Kidney epithelial cell (primary cell): ENCODE data around the gene SLC6A11. TPM values are rescaled to one million over a fixed set of nuclear protein-coding genes. Genes with fewer than 3 reads are reported as not detected.
A peak's percentile ranks its signal among the peaks of the same experiment; 100 is the strongest.

Source experiments
- DNase-seq: peaks from one replicate; pipeline ENCODE4 v3.0.0-alpha.2; 2010; ENCODE audit warnings: low read depth
- H3K27me3 ChIP-seq: 2 replicates; pipeline ENCODE4 v1.6.0; 2011; ENCODE audit warnings: low read length; ENCODE audit not compliant: control insufficient read depth, insufficient read depth
- H3K36me3 ChIP-seq: 2 replicates; pipeline ENCODE4 v1.5.1; 2011; ENCODE audit warnings: low read length; ENCODE audit not compliant: control insufficient read depth, insufficient read depth
- H3K4me3 ChIP-seq: 2 replicates; pipeline ENCODE4 v1.5.1; 2011; ENCODE audit warnings: low read depth, mild to moderate bottlenecking, control low read depth, low read length
- CTCF ChIP-seq: IDR thresholded peaks from 2 replicates; pipeline ENCODE4 v1.5.1; 2011; ENCODE audit warnings: mild to moderate bottlenecking, moderate library complexity, low read length, control low read depth, inconsistent platforms; ENCODE audit not compliant: insufficient read depth, poor library complexity, severe bottlenecking
- total RNA-seq: library from RNA; depleted of rRNA; stranded (reverse); fragments of >200 nt; gene quantifications from 2 replicates; pipeline ENCODE4 v1.2.3, GENCODE V29; 2015

SLC6A11 gene
- total RNA-seq, 1 donor from 2014 or later: 0.04 TPM

GRCh38 chr3:10946526-10946925, 130.5 kb downstream of the SLC6A11 start:
- peaks cover 8% of the 10 kb centered on the region for H3K27me3 ChIP-seq
- H3K36me3 ChIP-seq: no peaks in the 10 kb centered on the region
- no peak for DNase-seq
- no peak for TF ChIP-seq CTCF
- H3K4me3 ChIP-seq: no peak overlapping the region

DNA sequence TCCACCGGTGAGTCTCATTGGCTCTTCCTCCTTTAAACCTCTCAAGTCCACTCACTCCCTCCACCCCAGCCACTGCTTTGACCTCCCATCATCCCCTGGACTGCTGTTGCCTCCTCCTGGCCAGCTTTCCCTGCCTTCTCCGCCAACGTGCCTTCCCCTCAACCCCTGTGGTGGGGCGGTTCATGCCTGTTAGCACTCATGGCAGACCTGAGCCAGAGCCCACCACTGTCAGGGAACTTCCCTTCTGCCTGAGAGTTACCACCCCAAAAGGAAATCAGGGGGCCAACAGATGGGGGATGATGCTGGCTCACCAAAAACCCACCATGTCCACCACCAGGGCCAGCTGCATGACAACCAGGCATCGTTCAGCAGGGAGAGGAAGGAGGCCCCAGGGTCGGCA, 132.3 kb downstream of the SLC6A11 start:
- Histone ChIP-seq H3K4me3 (no peak overlapping the region), H3K27me3 (peaks cover 12% of the 10 kb centered on the region), H3K36me3 (no peaks in the 10 kb centered on the region)
- no peak for DNase-seq
- TF ChIP-seq CTCF: no peak

DNA sequence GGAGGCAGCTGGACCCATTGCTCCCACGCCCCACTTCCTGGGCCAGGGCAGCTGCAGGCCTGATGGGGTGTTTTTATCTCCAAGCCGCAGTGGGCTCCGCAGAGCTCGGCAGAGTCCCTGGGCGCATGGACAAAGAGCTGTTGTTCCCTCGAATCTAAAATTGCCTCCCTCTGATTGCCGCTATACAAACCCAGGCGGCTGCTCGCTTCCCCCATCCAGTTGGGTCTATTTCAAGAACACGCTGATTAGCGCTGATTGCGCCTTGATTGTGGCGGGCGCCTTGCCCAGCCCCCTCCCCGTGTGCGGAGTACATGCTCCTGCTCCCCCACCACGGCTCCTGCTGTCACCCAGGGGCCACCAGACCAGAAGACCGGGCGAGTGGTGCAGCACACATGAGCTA, 133.2 kb downstream of the SLC6A11 start:
- DNase-seq: no peak
- no peaks in the 10 kb centered on the region for H3K36me3 ChIP-seq
- H3K4me3 ChIP-seq: no peak overlapping the region
- peaks cover 16% of the 10 kb centered on the region for H3K27me3 ChIP-seq
- TF ChIP-seq CTCF: no peak

DNA sequence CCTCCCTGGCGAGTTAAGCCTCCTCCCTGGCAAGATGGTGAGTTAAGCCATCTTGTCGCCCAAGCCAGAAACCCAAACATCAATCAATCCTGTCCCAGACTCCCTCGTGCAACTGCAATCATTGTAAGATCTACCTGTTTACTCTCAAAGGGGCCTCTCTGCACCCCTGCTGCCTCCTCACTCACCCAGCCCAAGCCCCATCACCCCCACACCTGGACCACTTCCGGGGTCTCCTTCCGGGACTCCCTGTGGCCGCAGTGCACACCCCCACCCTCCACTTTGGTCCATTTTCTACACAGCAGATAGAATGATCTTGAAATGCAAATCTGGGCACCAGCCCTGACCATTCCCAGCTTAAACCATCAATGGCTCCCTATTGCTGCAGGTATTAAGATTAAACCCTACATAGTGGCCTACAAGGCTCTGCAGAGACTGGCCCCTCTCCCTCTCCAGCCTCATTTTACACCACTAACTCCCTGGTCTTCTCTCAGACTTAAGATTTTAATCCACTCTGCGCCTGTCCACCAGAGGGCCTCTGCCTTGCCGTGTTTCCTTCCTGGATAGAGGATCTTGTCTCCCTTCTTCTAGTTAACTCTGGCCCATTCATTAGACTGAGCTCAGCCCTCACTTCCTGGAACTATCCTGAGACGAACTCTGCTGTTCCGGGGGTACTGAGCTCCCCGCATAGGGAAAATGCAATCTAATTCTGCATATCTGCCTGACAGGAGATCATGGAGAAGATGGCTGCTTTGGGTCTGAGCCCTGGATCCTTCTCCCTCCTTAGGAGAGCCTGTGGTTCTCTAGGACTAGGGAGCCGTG, 134.7 kb downstream of the SLC6A11 start:
- TF ChIP-seq CTCF: peak; percentile 53
- Histone ChIP-seq H3K36me3 (no peaks in the 10 kb centered on the region), H3K4me3 (no peak overlapping the region), H3K27me3 (peaks cover 16% of the 10 kb centered on the region)
- DNase-seq: no peak

DNA sequence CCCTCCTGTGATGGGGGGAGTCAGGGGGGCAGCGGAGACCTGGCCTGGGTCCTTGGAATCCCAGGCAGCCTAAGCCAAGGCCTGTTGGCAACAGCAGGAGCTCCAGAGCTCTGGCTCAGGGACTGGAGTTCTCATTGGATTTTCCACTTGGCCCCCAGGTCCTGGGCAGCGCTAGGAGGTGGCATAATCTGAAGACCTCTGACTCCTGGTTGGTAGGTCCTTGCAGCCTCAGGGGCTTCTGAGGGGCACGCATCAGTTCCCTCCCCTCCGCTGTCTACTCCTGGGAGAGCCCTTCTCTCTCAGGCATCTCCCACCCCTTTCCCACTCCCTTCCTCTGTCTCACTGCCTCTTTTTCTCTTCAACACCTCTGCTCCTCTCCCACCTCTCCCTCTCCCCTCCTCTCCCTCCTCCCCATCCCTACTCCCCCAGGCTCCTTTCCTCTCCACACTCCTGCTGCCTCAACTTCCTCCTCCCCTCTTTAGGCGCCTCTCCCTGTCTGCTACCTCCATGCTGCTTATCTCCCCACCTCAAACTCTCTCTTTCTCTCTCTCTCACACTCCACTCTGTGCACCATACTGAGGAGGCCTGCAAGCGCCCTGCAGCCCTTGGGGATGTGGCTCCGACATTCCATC, 135.4 kb downstream of the SLC6A11 start:
- TF ChIP-seq CTCF: no peak
- H3K4me3 ChIP-seq: no peak overlapping the region
- no peaks in the 10 kb centered on the region for H3K36me3 ChIP-seq
- H3K27me3 ChIP-seq: peaks cover 18% of the 10 kb centered on the region
- no peak for DNase-seq
